Activated T-helper 2 cell treated with anti-CD3 and anti-CD28 coated beads, Interferon-gamma antibody, Interleukin-2, Interleukin-4, amounts not matched to agents 10 μg/mL and 5 μg/mL and 100 μg/mL, durations not matched to agents 14 hours and 24 hours and 36 hours (primary cell): ENCODE results near the gene TLE2. TPM values are rescaled to one million over a fixed set of nuclear protein-coding genes. Genes with fewer than 3 reads are reported as not detected.

Source experiments
- DNase-seq: peaks from one replicate; pipeline ENCODE4 v3.0.0; 2021; ENCODE audit warnings: low spot score
- H3K27ac Mint-ChIP-seq: one replicate; pipeline ENCODE4 v1.8.0; 2021; ENCODE audit warnings: mixed read lengths
- H3K27me3 Mint-ChIP-seq: one replicate; pipeline ENCODE4 v1.8.0; 2021; ENCODE audit warnings: low read depth, mixed read lengths
- H3K36me3 Mint-ChIP-seq: one replicate; pipeline ENCODE4 v1.8.0; 2021; ENCODE audit warnings: low read depth, mixed read lengths
- H3K4me1 Mint-ChIP-seq: one replicate; pipeline ENCODE4 v1.8.0; 2021; ENCODE audit warnings: low read depth, mixed read lengths
- H3K4me3 Mint-ChIP-seq: one replicate; pipeline ENCODE4 v1.8.0; 2021; ENCODE audit warnings: low read depth, mild to moderate bottlenecking, moderate library complexity, mixed read lengths
- H3K9me3 Mint-ChIP-seq: one replicate; pipeline ENCODE4 v1.8.0; 2021; ENCODE audit warnings: mixed read lengths
- intact Hi-C: fragments of 100-400 bp; cut with micrococcal nuclease; formaldehyde crosslinking; loops from one replicate; pipeline ENCODE4 v1.15.1; 2023
- total RNA-seq: library from RNA; stranded (reverse); gene quantifications from 2 replicates; pipeline ENCODE4 v1.2.3, GENCODE V29; 2022

Gene TLE2
- total RNA-seq, 1 donor from 2014 or later = 2.2 TPM

- Mint-ChIP-seq H3K27ac (no peak overlapping the region), H3K4me3 (no peak overlapping the region), H3K9me3 (no peaks in the 10 kb centered on the region), H3K4me1 (no peaks in the 10 kb centered on the region), H3K36me3 (no peaks in the 10 kb centered on the region), H3K27me3 (no peaks in the 10 kb centered on the region)
- DNase-seq = no peak
- intact Hi-C loops = no loop called here
Measured at GRCh38 chr19:3010871-3011270, 18.2 kb downstream of the TLE2 start.

GRCh38 chr19:3008994-3009393 is 20.1 kb downstream of the TLE2 start:
- H3K4me1 Mint-ChIP-seq = no peaks in the 10 kb centered on the region
- intact Hi-C loops = no loop called here
- no peaks in the 10 kb centered on the region for H3K27me3 Mint-ChIP-seq
- DNase-seq = no peak
- H3K27ac Mint-ChIP-seq = no peak overlapping the region
- H3K36me3 Mint-ChIP-seq = no peaks in the 10 kb centered on the region
- H3K9me3 Mint-ChIP-seq = no peaks in the 10 kb centered on the region
- no peak overlapping the region for H3K4me3 Mint-ChIP-seq

- DNase-seq = no peak
- H3K36me3 Mint-ChIP-seq = no peaks in the 10 kb centered on the region
- no peak overlapping the region for H3K4me3 Mint-ChIP-seq
- no peaks in the 10 kb centered on the region for H3K4me1 Mint-ChIP-seq
- H3K27ac Mint-ChIP-seq = no peak overlapping the region
- no peaks in the 10 kb centered on the region for H3K9me3 Mint-ChIP-seq
- no peaks in the 10 kb centered on the region for H3K27me3 Mint-ChIP-seq
- intact Hi-C loops = no loop called here
Measured at GRCh38 chr19:3007975-3008374, 21.1 kb downstream of the TLE2 start.

DNA sequence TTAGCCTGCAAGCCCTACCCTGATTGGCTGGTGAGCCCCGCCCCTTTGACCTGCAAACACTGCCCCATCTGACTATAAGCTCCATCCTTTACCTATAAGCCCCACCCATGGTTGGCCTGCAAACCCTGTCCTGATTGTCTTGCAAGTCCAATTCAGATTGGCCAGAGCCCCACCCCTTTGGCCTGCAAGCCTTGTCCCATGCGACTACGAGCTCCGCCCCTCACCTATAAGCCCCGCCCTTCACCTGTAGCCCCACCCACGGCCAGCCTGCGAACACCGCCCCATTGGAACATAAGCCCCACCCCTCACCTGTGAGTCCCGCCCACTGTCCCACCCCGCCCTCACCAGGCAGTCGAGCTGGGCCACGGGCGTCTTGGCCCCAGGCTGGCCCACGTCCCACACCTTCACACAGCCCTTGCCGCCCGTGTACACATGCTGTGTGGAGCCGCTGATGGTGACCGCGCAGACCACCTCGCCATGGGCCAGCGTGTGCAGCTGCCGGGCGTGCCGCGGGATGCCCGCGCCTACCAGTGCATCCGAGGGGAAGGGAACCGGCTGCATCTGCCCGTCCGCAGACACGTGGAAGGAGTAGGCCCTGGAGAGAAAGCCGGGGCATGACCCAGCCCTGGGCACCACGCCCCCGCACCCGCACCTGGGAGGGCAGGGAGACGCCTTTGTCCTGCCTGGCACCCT is 22.9 kb downstream of the TLE2 start:
- Mint-ChIP-seq H3K27me3 (no peaks in the 10 kb centered on the region), H3K9me3 (no peaks in the 10 kb centered on the region), H3K36me3 (no peaks in the 10 kb centered on the region), H3K4me1 (no peaks in the 10 kb centered on the region), H3K27ac (no peak overlapping the region), H3K4me3 (no peak overlapping the region)
- intact Hi-C loops = no loop called here
- no peak for DNase-seq

DNA sequence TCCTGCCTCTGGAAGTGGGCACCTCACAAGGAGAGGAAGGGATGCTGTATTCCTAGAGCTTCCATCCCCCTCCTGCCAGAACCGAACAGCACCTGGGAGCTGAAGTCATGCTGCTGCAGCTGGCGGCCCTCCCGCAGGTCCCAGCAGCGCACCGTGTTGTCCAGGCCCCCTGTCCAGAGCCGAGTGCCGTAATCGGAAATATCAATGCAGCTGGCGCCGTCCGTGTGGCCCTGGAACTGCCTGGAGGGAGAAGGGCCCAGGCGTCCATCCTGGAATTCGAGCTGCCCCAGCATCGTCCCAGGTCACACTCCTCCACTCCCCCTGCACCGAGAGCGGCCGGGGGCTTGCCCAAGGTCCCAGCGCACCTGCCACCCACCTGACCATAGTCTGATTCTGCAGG is 23.7 kb downstream of the TLE2 start:
- no peaks in the 10 kb centered on the region for H3K4me1 Mint-ChIP-seq
- H3K36me3 Mint-ChIP-seq = no peaks in the 10 kb centered on the region
- H3K27ac Mint-ChIP-seq = no peak overlapping the region
- no peak overlapping the region for H3K4me3 Mint-ChIP-seq
- no peaks in the 10 kb centered on the region for H3K9me3 Mint-ChIP-seq
- DNase-seq = no peak
- intact Hi-C loops = no loop called here
- no peaks in the 10 kb centered on the region for H3K27me3 Mint-ChIP-seq

- DNase-seq = no peak
- Mint-ChIP-seq H3K4me3 (no peak overlapping the region), H3K4me1 (no peaks in the 10 kb centered on the region), H3K27ac (no peak overlapping the region), H3K27me3 (no peaks in the 10 kb centered on the region), H3K36me3 (no peaks in the 10 kb centered on the region), H3K9me3 (no peaks in the 10 kb centered on the region)
- intact Hi-C loops = no loop called here
Measured at GRCh38 chr19:3004522-3004921, 24.6 kb downstream of the TLE2 start.

- Mint-ChIP-seq H3K4me3 (no peak overlapping the region), H3K36me3 (no peaks in the 10 kb centered on the region), H3K27ac (no peak overlapping the region), H3K4me1 (no peaks in the 10 kb centered on the region), H3K9me3 (no peaks in the 10 kb centered on the region), H3K27me3 (no peaks in the 10 kb centered on the region)
- intact Hi-C loops = no loop called here
- no peak for DNase-seq
Measured at GRCh38 chr19:3003046-3003445, 26.0 kb downstream of the TLE2 start.

DNA sequence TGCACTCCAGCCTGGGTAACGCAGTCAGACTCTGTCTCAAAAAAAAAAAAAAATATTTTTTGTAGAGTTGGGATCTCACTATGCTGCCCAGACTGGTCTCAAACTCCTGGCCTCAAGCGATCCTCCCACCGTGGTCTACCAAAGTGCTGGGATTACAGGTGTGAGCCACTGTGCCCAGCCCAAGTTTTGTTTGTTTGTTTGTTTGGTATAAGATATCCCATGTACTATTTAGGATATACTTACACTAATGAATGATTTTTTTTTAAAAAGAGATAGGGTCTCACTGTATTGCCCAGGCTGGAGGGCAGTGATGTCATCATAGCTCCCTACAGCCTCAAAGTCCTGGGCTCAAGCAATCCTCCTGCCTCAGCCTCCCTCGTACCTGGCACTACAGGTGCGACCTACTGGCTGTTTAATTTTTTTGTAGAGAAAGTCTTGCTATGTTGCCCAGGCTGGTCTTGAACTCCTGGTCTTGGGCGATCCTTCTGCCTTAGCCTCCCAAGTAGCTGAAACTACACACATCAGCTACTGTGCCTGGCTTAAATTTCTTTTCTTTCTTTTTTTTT is 27.8 kb downstream of the TLE2 start:
- H3K9me3 Mint-ChIP-seq = no peaks in the 10 kb centered on the region
- no peak overlapping the region for H3K27ac Mint-ChIP-seq
- H3K4me1 Mint-ChIP-seq = no peaks in the 10 kb centered on the region
- DNase-seq = no peak
- H3K27me3 Mint-ChIP-seq = no peaks in the 10 kb centered on the region
- H3K4me3 Mint-ChIP-seq = no peak overlapping the region
- H3K36me3 Mint-ChIP-seq = no peaks in the 10 kb centered on the region
- intact Hi-C loops = no loop called here

DNA sequence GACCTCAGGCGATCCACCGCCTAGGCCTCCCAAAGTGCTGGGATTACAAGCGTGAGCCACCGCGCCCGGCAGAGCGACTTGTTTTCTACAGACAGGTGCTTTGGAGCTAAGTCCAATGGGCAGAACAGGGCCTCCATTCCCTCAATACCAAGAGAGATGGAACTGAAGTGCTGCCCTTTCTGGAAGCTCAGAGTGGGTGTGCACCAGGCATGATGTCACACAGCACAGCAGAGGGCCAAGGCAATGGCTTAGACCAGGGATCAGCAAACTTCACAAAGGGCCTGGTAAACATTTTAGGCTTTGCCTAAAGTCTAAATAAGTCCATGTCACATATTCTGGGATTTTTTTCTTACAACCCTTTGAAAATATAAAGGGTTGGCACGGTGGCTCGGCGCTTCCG is 30.4 kb downstream of the TLE2 start:
- no peak for DNase-seq
- intact Hi-C loops = no loop called here
- no peaks in the 10 kb centered on the region for H3K9me3 Mint-ChIP-seq
- H3K4me1 Mint-ChIP-seq = no peaks in the 10 kb centered on the region
- H3K27ac Mint-ChIP-seq = no peak overlapping the region
- no peaks in the 10 kb centered on the region for H3K27me3 Mint-ChIP-seq
- H3K4me3 Mint-ChIP-seq = no peak overlapping the region
- H3K36me3 Mint-ChIP-seq = no peaks in the 10 kb centered on the region

GRCh38 chr19:2997720-2998119 is 31.4 kb downstream of the TLE2 start:
- Mint-ChIP-seq H3K9me3 (no peaks in the 10 kb centered on the region), H3K36me3 (no peaks in the 10 kb centered on the region), H3K4me1 (no peaks in the 10 kb centered on the region), H3K27me3 (no peaks in the 10 kb centered on the region), H3K4me3 (no peak overlapping the region), H3K27ac (no peak overlapping the region)
- intact Hi-C loops = no loop called here
- no peak for DNase-seq

- Mint-ChIP-seq H3K4me3 (no peak overlapping the region), H3K27me3 (no peaks in the 10 kb centered on the region), H3K27ac (no peak overlapping the region), H3K9me3 (no peaks in the 10 kb centered on the region), H3K36me3 (no peaks in the 10 kb centered on the region), H3K4me1 (no peaks in the 10 kb centered on the region)
- no peak for DNase-seq
- intact Hi-C loops = no loop called here
Measured at GRCh38 chr19:2994588-2995131, 34.4 kb downstream of the TLE2 start.

DNA sequence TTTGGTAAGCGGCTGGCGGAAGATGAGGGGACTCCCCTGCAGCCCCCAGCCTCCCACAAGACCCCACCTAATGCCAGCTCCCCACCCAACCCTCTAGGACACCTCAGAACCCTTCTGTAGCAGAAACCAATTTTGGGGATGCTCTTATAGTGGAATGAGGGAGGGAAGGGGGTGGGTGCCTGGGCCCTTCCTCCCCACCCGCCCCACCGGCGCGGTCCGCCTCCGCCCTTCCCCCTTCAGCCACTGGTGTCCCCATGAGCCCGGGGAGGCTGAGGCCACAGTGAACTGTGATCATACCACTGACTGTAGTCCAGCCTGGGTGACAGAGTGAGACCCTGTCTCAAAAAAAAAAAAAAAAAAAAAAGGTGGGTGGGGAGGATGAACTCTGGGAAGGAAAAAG is 35.5 kb downstream of the TLE2 start:
- H3K27ac Mint-ChIP-seq = no peak overlapping the region
- DNase-seq = no peak
- no peaks in the 10 kb centered on the region for H3K9me3 Mint-ChIP-seq
- H3K4me1 Mint-ChIP-seq = no peaks in the 10 kb centered on the region
- intact Hi-C loops = no loop called here
- no peaks in the 10 kb centered on the region for H3K36me3 Mint-ChIP-seq
- H3K27me3 Mint-ChIP-seq = no peaks in the 10 kb centered on the region
- H3K4me3 Mint-ChIP-seq = no peak overlapping the region

- Mint-ChIP-seq H3K4me1 (no peaks in the 10 kb centered on the region), H3K4me3 (no peak overlapping the region), H3K27ac (no peak overlapping the region), H3K27me3 (no peaks in the 10 kb centered on the region), H3K9me3 (no peaks in the 10 kb centered on the region), H3K36me3 (no peaks in the 10 kb centered on the region)
- no peak for DNase-seq
- intact Hi-C loops = no loop called here
Measured at GRCh38 chr19:2992958-2993357, 36.1 kb downstream of the TLE2 start.
